ENCODE measurements around the gene CAPRIN1.

- TF ChIP-seq CTCF (conservative IDR thresholded peaks at IDR 0.05; ENCODE audit: low read depth, low read length), result no peak
- TF ChIP-seq EZH2 (IDR thresholded peaks at IDR 0.05; ENCODE audit: borderline replicate concordance, low read depth, low read length, poor library complexity, severe bottlenecking), result no peak
Measured at GRCh38 chr11:34128824-34129223, 77.3 kb downstream of the CAPRIN1 start.
